CD4-positive, alpha-beta T cell treated with Interleukin-4 for 1 hour (primary cell): ENCODE results near the gene PRKCH.
"Not testable (repeated sequence)": the region's sequence is repeated elsewhere in the genome, so short reads cannot be mapped to it uniquely, and the experiment has no call there.

Experiments
- DNase-seq, 2 donors: peaks; one replicate each; pipeline ENCODE4 v3.0.0-alpha.2; 2020 to 2022

The PRKCH gene

GRCh38 chr14:61395115-61395725 lies 73.8 kb downstream of the PRKCH start:
- no peak for DNase-seq

GRCh38 chr14:61396279-61396678 lies 74.9 kb downstream of the PRKCH start:
- DNase-seq = no peak

DNA sequence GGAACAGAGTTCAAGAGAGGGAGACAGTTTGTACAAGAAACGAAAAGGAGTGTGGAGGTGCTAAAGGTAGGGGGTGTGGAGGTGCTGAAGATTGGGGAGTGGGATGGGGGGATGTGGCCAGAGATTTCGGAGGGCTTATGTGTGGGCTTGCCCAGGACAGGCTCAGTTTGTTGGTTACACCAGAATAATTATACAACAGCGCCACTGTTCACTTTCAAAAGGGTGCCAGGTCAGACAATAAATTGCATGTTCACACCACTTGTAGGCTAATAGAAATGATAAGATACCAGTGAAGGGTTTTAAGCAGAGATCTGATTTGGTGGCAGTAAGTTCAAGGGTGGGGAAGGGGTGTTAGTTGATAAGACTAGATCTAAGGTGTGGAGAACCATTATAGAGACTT lies 75.3 kb downstream of the PRKCH start:
- DNase-seq = no peak

DNA sequence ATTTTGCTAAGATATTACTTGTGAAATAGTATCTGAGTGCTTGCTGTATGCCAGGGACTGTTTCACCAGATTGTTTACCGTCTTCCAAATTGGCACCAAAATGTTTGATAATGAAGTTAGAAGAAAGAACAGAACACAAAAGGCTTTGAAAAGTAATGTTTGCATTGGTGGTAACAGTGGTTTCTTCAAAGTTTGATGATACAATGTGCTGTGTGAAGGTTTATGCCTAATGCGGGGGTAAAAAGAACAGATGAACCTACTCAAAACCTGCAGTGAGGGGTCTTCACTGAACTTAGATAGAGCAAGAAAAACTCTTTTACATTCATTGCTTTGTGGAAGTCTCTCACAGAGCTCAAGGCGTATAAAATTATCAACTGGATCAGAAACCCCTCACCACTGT lies 76.2 kb downstream of the PRKCH start:
- no peak for DNase-seq

- DNase-seq = no peak
Observed at GRCh38 chr14:61398221-61398620, 76.8 kb downstream of the PRKCH start.

DNA sequence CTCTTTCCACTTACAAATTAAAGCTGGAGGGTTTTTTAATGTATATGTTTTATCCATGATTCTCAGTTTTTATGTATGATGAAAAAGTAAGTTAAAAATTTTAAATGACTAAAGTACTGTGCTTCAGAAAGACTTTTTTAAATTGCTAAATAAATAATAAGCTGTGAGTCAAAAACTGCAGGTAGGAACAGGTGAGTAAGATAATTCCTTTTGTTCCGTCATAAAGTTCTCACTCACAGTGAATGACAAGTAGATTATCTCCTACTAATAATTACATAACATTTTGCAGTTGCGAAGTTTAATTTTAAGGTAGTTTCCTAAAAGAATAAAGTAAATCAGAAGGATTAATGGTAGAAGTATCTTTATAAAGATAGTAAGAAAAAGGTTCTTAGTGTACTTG lies 78.0 kb downstream of the PRKCH start:
- DNase-seq = no peak

DNA sequence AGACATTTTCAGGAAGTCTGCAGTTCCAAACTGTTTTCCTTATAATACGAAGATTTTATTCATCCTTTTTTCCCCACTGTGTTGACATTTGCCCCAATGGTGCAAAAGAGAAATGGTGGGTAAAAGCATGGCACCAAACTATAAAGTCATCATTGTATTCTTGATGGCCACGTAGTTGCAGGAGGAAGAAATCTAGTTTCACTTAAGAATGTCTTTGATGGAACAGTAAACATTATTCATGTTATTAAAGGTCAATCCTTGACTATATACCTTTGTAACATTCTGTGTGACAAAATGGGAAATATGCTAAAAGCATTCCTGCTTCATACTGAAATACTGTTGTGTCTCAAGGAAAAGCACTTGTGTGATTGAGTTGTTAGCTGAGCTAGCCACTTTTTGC lies 80.1 kb downstream of the PRKCH start:
- DNase-seq = no peak

- peak in 1 of 2 donors; percentile 76 for DNase-seq
Observed at GRCh38 chr14:61403411-61403810, 82.0 kb downstream of the PRKCH start.

DNA sequence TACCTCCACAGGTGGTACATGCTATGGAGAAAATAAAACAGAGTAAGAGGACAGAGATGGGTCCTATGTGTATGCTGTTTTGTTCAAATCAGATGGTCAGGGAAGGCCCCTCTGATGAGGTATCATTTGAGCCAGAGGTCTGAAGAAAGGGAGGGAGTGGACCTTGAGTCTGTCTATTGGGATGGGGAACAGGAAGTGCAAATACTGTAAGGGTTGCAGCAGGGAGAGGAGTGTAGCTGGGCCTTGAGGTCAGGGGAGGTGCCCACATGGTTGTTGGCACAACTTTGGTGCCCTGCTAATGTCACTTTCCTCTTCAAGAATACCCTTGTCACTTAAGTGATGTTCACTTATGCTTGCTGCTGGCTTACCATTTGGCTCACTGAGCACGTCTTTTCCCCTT lies 83.3 kb downstream of the PRKCH start:
- no peak for DNase-seq

DNA sequence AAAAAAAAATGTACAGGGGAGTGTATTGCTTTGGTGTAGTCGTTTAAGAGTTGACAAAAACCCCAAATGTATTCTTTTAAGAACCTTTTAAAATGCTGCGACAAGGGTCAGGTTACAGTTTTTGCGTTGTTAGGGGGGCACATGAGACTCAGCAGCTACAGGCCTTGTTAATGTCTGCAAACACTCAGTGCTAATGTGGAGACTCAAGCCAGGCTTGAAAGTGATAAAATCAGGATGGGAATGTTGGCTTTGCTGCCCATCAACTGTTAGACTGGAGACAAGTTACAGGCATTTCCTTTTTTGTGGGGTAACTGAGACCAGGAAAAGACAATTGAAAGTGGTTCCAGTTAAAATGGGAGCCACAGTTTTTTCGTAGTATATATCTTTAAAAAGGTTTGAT lies 84.8 kb downstream of the PRKCH start:
- no peak for DNase-seq

- DNase-seq = peak in 1 of 2 donors; percentile 59
Observed at GRCh38 chr14:61406675-61407074, 85.3 kb downstream of the PRKCH start.

GRCh38 chr14:61408498-61408897 lies 87.1 kb downstream of the PRKCH start:
- DNase-seq = no peak

- no peak for DNase-seq
Observed at GRCh38 chr14:61409782-61410181, 88.4 kb downstream of the PRKCH start.

DNA sequence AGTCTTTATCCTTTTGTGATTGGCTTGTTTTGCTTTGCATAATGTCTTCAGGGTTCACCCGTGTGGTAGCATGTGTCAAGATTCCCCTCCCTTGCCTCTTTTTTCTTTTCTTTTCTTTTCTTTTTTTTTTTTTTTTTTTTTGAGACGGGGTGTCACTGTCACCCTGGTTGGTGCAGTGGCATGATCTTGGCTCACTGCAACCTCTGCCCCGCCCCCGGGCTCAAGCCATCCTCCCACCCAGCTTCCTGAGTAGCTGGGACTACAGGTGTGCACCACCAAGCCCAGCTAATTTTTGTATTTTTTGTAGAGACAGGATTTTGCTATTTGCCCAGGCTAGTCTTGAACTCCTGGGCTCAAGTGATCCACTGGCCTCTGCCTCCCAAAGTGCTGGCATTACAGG lies 94.6 kb downstream of the PRKCH start:
- DNase-seq = not testable (repeated sequence)

GRCh38 chr14:61416591-61416990 lies 95.2 kb downstream of the PRKCH start:
- DNase-seq = no peak

DNA sequence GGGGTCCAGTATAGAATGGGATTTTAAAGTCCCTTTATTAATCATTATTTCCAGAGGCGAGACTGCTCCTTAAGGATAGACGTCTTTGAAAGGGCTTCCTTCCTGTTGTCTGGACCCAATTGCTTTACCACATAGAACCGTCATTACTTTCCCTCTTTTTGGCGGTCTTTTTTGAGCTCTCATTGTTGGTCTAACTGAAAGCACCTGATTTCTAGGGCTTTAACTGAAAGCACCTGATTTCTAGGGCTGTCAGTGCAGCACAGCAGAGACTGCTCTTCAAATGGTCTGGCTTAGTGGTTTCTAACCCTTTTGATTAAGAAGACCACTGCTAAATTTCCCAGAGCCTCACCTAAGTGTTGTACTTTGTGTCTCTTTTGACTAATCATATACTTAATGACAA lies 95.8 kb downstream of the PRKCH start:
- DNase-seq = peak in 1 of 2 donors; percentile 38

DNA sequence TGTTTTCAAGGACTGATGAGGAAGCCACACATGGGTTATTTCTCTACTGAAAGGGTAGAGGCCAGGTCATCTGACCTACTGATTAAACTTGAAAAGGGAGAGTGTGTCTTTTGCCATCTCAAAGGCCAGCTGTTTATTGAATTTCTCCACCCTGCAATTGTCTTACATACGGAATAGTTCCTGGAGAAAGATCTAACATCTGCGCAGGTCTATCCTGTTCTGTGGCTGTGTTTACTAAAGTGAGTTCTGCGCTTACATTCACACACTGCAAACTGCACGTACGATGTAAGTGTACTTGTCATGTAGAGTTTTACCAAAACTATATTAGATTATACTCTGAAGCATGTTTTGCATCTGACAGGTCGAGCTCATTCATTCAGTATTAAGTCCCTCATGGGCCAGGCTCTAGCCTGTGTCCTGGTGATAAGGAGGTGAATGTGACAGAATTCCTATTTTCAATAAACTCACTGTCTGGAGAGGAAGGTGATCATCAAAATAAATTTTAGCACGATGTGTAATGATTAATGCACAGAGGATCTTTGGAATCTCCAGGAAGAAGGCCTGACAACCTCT lies 96.6 kb downstream of the PRKCH start:
- no peak for DNase-seq

DNA sequence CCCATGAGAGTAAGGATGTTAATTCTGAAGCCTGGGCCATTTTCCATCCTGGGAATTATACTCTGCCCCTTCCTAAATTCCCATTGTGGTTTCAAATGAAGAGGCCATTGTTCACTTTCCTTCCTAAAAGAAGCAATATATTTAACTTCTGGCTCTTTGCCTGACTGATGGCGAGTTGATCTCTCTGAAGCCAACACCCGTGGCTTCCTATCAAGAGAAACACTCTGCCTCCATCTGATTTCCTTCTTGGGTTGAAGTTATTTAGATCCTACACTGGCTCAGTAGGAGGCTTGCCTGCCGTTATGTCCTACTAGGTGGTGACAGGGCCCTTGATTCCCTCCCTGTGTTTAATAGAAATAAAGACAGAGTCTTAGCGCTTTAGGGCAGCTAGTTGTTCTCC lies 97.4 kb downstream of the PRKCH start:
- DNase-seq = no peak

DNA sequence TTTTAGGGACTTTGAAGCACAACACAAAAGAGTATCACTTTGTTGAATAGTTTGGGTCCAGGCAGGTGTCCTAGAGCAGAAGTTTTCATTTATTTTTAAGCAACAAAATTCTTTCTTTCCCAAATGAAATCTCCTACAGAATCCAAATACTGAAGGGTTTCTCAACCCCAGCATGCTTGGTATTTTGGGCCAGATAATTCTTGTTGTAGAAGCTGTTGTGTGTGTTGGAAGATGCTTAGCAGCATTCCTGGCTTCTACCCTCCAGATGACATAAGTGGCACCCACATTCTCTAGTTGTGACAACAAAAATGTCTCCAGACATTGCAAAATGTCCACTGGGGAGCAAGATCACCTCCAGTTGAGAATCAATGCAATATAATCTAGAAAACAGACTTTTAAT lies 97.8 kb downstream of the PRKCH start:
- no peak for DNase-seq

DNA sequence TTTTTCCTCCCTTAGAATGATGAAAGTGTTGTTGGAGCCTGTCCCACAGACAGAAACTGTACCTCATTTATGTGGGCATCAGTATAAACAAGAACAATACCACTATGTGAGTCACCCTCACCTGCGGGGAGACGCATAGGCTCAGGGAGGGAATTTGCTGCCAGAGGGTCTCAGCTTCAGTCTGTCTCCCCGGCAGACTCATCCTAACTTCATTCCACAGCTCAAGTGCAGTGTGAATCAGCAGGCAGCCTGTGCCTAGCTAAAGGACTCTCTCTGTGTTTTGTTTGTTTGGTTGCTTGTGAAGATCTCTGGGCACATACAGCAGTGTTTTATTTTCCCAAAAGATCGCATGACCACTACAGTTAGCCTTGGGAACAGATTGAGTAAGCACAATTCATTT lies 98.9 kb downstream of the PRKCH start:
- no peak for DNase-seq

- no peak for DNase-seq
Observed at GRCh38 chr14:61421212-61421923, 100.0 kb downstream of the PRKCH start.

GRCh38 chr14:61426048-61426447 lies 104.7 kb downstream of the PRKCH start:
- DNase-seq = no peak

GRCh38 chr14:61428261-61428660 lies 106.9 kb downstream of the PRKCH start:
- no peak for DNase-seq

- DNase-seq = no peak
Observed at GRCh38 chr14:61429316-61429715, 107.9 kb downstream of the PRKCH start.
